CD14-positive monocyte (primary cell): ENCODE measurements around the gene TRIM40. TPM values are rescaled to one million over a fixed set of nuclear protein-coding genes. Genes with fewer than 3 reads are reported as not detected.

ENCODE experiments used
- DNase-seq, 3 donors: peaks; one replicate each; pipeline ENCODE4 v3.0.0-alpha.2; 2011 to 2022
- H2AFZ ChIP-seq: 2 replicates; pipeline ENCODE4 v1.6.0; 2012; ENCODE audit warnings: mild to moderate bottlenecking, low read depth, low read length, inconsistent platforms; ENCODE audit not compliant: insufficient read depth, poor library complexity, severe bottlenecking
- H3K27ac ChIP-seq, 2 donors: 1 replicate in 1 of 2; 2 replicates in 1 of 2; pipeline ENCODE4 v1.5.1; 2012 to 2013; ENCODE audit warnings: low read length in 2 of 2, control low read depth in 1 of 2, inconsistent platforms in 1 of 2, low read depth in 1 of 2, mild to moderate bottlenecking in 1 of 2
- H3K27me3 ChIP-seq, 2 donors: one replicate each; pipeline versions ENCODE4 v1.6.0 to v1.6.1; 2011 to 2013; ENCODE audit warnings: low read length in 2 of 2; ENCODE audit not compliant: control insufficient read depth in 2 of 2, insufficient read depth in 2 of 2
- H3K36me3 ChIP-seq, 2 donors: replicated peaks in 1 of 2; 1 replicate in 1 of 2; 2 replicates in 1 of 2; pipeline versions ENCODE4 v1.5.1 to v1.6.1; 2012 to 2013; ENCODE audit warnings: low read length in 2 of 2, control low read depth in 1 of 2, inconsistent platforms in 1 of 2, mild to moderate bottlenecking in 1 of 2; ENCODE audit not compliant: insufficient read depth in 2 of 2, control insufficient read depth in 1 of 2
- H3K4me1 ChIP-seq, 2 donors: 1 replicate in 1 of 2; 2 replicates in 1 of 2; pipeline versions ENCODE4 v1.5.1 to v1.6.1; 2012 to 2013; ENCODE audit warnings: low read length in 2 of 2, control low read depth in 1 of 2, inconsistent platforms in 1 of 2, mild to moderate bottlenecking in 1 of 2, moderate library complexity in 1 of 2; ENCODE audit not compliant: insufficient read depth in 2 of 2, control insufficient read depth in 1 of 2
- H3K4me2 ChIP-seq: replicated peaks from 2 replicates; pipeline ENCODE3; 2012; ENCODE audit warnings: low read length, moderate library complexity, mild to moderate bottlenecking; ENCODE audit not compliant: poor library complexity, severe bottlenecking; ENCODE audit errors: extremely low read depth
- H3K4me3 ChIP-seq, 3 experiments: fragments of 200-600 bp in 1 of 3; sonication (generic) in 1 of 3; replicated peaks in 1 of 3; 1 replicate in 2 of 3; 2 replicates in 1 of 3; pipeline ENCODE4 v1.5.1; 2011 to 2013; ENCODE audit warnings: low read length in 3 of 3, mild to moderate bottlenecking in 3 of 3, control low read depth in 2 of 3, low read depth in 2 of 3, inconsistent platforms in 1 of 3, moderate library complexity in 1 of 3
- H3K79me2 ChIP-seq: 2 replicates; pipeline ENCODE4 v1.6.0; 2012; ENCODE audit warnings: mild to moderate bottlenecking, control low read depth, inconsistent platforms, low read length, moderate library complexity; ENCODE audit not compliant: insufficient read depth
- H3K9ac ChIP-seq: 2 replicates; pipeline ENCODE4 v1.6.0; 2017; ENCODE audit warnings: low read length, mild to moderate bottlenecking; ENCODE audit not compliant: insufficient read depth, poor library complexity, severe bottlenecking
- H3K9me3 ChIP-seq, 2 donors: replicated peaks in 1 of 2; 1 replicate in 1 of 2; 2 replicates in 1 of 2; pipeline versions ENCODE4 v1.5.1 to v1.6.1; 2012 to 2013; ENCODE audit warnings: low read length in 2 of 2, control low read depth in 1 of 2; ENCODE audit not compliant: control insufficient read depth in 1 of 2, insufficient read depth in 1 of 2
- H4K20me1 ChIP-seq: 2 replicates; pipeline ENCODE4 v1.6.0; 2012; ENCODE audit warnings: mild to moderate bottlenecking, low read length, control low read depth, moderate library complexity; ENCODE audit not compliant: insufficient read depth
- H3K27ac Mint-ChIP-seq, 7 donors: one replicate each; pipeline ENCODE4 v1.8.0; 2020; ENCODE audit warnings: mild to moderate bottlenecking in 7 of 7, mixed read lengths in 7 of 7, moderate library complexity in 6 of 7, inconsistent platforms in 2 of 7
- H3K27me3 Mint-ChIP-seq, 3 donors: one replicate each; pipeline ENCODE4 v1.8.0; 2021 to 2022; ENCODE audit warnings: low read depth in 3 of 3, mild to moderate bottlenecking in 3 of 3, mixed read lengths in 3 of 3, moderate library complexity in 3 of 3, inconsistent platforms in 1 of 3
- H3K36me3 Mint-ChIP-seq, 2 donors: one replicate each; pipeline ENCODE4 v1.8.0; 2020; ENCODE audit warnings: mixed read lengths in 2 of 2, inconsistent platforms in 1 of 2, mild to moderate bottlenecking in 1 of 2
- H3K4me1 Mint-ChIP-seq: one replicate; pipeline ENCODE4 v1.8.0; 2020; ENCODE audit warnings: mild to moderate bottlenecking, mixed read lengths
- H3K4me3 Mint-ChIP-seq, 2 donors: one replicate each; pipeline ENCODE4 v1.8.0; 2020; ENCODE audit warnings: mild to moderate bottlenecking in 2 of 2, mixed read lengths in 2 of 2, moderate library complexity in 1 of 2
- H3K9me3 Mint-ChIP-seq, 7 donors: one replicate each; pipeline ENCODE4 v1.8.0; 2020 to 2022; ENCODE audit warnings: mixed read lengths in 7 of 7, mild to moderate bottlenecking in 6 of 7, moderate library complexity in 6 of 7, inconsistent platforms in 2 of 7
- WGBS: methylation state at CpG from one replicate; pipeline ENCODE4 v1.1.5; 2013; ENCODE audit warnings: missing lambda C conversion rate; ENCODE audit not compliant: insufficient coverage; 5-methylcytosine and 5-hydroxymethylcytosine counted together
- intact Hi-C, 2 donors: fragments of 100-400 bp; cut with micrococcal nuclease; formaldehyde crosslinking; loops; one replicate each; pipeline versions ENCODE4 v1.15.0 to v1.15.1; 2023
- polyA plus RNA-seq, 3 donors: library from polyadenylated mRNA; depleted of rRNA in 1 of 3; unstranded in 2 of 3; stranded (reverse) in 1 of 3; fragments of 300-500 nt in 2 of 3; fragments of >200 nt in 1 of 3; fragmentation: Illumina TruSeq in 2 of 3; gene quantifications; 1 replicate in 2 of 3; 2 replicates in 1 of 3; pipeline ENCODE4 v1.2.3, GENCODE V29; 2012 to 2021
- TF ChIP-seq, protein P1 (sequence below): fragments of 200-600 bp; IDR thresholded peaks from one replicate; pipeline ENCODE4 v1.8.0; 2022; ENCODE audit warnings: antibody characterized with exemption, mild to moderate bottlenecking

Gene TRIM40
- polyA plus RNA-seq, 3 donors: not detected

DNA sequence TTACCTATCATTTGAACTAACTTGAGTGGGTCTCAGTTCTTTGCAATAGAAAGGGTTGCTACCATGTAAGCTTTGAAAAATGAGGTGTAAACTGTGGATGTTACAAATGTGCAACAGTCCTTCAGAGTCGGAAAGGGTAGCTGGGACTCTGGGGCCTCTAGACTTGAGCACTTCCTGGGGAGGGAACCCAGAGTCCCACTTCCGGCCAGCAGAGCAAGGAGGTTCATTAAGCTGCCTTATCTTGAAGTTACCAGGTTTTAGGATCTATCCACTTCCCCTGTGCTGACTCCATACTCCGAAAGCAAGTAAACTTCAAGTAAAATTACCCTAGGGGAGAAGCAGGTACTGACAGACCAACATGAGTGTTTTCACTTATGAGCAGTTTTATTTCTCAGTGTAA is 15.6 kb downstream of the TRIM40 start:
- 0% methylated on average over 2 of the region's 3 CpGs for WGBS
- H3K4me1 ChIP-seq: peaks cover 14 to 24% of the 10 kb centered on the region in 2 donors

DNA sequence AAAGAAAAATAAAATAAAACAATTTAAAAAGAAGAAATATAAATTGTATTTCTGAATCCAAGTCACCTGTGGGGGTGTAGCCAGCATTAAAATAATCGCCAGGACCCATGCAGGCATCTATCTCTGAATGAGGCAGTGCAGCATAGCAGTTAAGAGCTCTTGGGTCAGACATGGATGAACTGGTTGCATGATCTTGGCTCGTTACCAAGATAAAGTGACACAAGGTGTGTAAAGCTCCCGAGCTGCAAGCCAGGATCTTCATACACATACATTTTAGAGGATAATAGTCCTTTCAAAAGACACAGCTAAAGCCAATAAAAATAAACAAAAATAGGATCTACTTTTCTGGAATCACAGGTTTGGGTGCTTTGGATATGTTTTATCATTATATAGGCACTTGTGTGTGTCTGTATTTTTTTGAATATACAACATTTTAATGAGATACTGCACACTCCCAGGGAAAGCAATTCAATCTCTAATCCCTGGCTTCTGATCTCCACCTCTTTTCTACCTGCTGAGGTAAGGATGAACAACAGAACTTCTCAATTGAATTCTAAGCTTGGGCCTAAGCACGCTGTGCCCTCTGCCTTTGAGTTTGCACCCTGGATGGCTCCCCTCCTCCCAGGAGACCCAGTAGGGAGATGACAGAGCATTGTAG is 16.2 kb downstream of the TRIM40 start:
- Mint-ChIP-seq H3K27ac (no peak overlapping the region), H3K4me1 (peaks cover 25% of the 10 kb centered on the region), H3K9me3 (peaks cover 0 to 3% (median 0%) of the 10 kb centered on the region in 7 donors), H3K4me3 (no peak overlapping the region), H3K36me3 (no peaks in the 10 kb centered on the region), H3K27me3 (peaks cover 0 to 2% (median 1%) of the 10 kb centered on the region in 3 donors)
- TF ChIP-seq, protein P1, sequence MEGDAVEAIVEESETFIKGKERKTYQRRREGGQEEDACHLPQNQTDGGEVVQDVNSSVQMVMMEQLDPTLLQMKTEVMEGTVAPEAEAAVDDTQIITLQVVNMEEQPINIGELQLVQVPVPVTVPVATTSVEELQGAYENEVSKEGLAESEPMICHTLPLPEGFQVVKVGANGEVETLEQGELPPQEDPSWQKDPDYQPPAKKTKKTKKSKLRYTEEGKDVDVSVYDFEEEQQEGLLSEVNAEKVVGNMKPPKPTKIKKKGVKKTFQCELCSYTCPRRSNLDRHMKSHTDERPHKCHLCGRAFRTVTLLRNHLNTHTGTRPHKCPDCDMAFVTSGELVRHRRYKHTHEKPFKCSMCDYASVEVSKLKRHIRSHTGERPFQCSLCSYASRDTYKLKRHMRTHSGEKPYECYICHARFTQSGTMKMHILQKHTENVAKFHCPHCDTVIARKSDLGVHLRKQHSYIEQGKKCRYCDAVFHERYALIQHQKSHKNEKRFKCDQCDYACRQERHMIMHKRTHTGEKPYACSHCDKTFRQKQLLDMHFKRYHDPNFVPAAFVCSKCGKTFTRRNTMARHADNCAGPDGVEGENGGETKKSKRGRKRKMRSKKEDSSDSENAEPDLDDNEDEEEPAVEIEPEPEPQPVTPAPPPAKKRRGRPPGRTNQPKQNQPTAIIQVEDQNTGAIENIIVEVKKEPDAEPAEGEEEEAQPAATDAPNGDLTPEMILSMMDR: no peak
- H3K27me3 ChIP-seq: no peaks in the 10 kb centered on the region
- H3K4me2 ChIP-seq: no peak overlapping the region
- 78% methylated on average over 1 of the region's 4 CpGs for WGBS
- H2AFZ ChIP-seq: no peak overlapping the region
- no peaks in the 10 kb centered on the region for H3K9me3 ChIP-seq
- intact Hi-C loops: no loop called here
- H3K79me2 ChIP-seq: no peaks in the 10 kb centered on the region
- H3K9ac ChIP-seq: no peak overlapping the region
- no peak overlapping the region for H3K27ac ChIP-seq
- no peaks in the 10 kb centered on the region for H4K20me1 ChIP-seq
- DNase-seq: no peak
- H3K36me3 ChIP-seq: no peaks in the 10 kb centered on the region
- H3K4me1 ChIP-seq: peaks cover 14 to 24% of the 10 kb centered on the region in 2 donors
- no peak overlapping the region for H3K4me3 ChIP-seq

More for the DNA sequence above, 15.6 kb downstream of the TRIM40 start:
- Mint-ChIP-seq H3K4me3 (no peak overlapping the region), H3K36me3 (no peaks in the 10 kb centered on the region), H3K27ac (peak overlapping the region in 1 of 7 donors; percentile 61), H3K4me1 (peaks cover 25% of the 10 kb centered on the region), H3K27me3 (peaks cover 0 to 2% (median 1%) of the 10 kb centered on the region in 3 donors), H3K9me3 (peaks cover 0 to 3% (median 0%) of the 10 kb centered on the region in 7 donors)
- TF ChIP-seq, protein P1: no peak
- DNase-seq: no peak
- Histone ChIP-seq H3K27ac (no peak overlapping the region), H3K9me3 (no peaks in the 10 kb centered on the region), H4K20me1 (no peaks in the 10 kb centered on the region), H3K4me3 (no peak overlapping the region), H3K4me2 (no peak overlapping the region), H3K9ac (no peak overlapping the region), H2AFZ (peak overlapping the region; percentile 51), H3K36me3 (no peaks in the 10 kb centered on the region), H3K79me2 (no peaks in the 10 kb centered on the region), H3K27me3 (no peaks in the 10 kb centered on the region)
- intact Hi-C loops: no loop called here
